CD4-positive, alpha-beta T cell treated with Interleukin-15 for 4 hours (primary cell): ENCODE measurements around the gene PSMD11.
"Not testable (repeated sequence)": the region's sequence is repeated elsewhere in the genome, so short reads cannot be mapped to it uniquely, and the experiment has no call there.

ENCODE experiments used
- DNase-seq: peaks from one replicate; pipeline ENCODE4 v3.0.0-alpha.2; 2020; ENCODE audit warnings: low spot score

PSMD11 gene

GRCh38 chr17:32444301-32445073 lies at the start of gene PSMD11:
Gene PSMD11, plus strand, starts transcription at chr17:32444510. Its CDS starts 14 bp downstream, at chr17:32444524.
- peak; percentile 98 for DNase-seq

- DNase-seq, result no peak
Observed at GRCh38 chr17:32396343-32396742, 48.0 kb upstream of the PSMD11 start.

- DNase-seq, result no peak
Observed at GRCh38 chr17:32398946-32399345, 45.4 kb upstream of the PSMD11 start.

- not testable (repeated sequence) for DNase-seq
Observed at GRCh38 chr17:32410085-32410484, 34.2 kb upstream of the PSMD11 start.

- no peak for DNase-seq
Observed at GRCh38 chr17:32426894-32427293, 17.4 kb upstream of the PSMD11 start.

GRCh38 chr17:32429598-32429997 lies 14.7 kb upstream of the PSMD11 start:
- DNase-seq, result no peak

- no peak for DNase-seq
Observed at GRCh38 chr17:32440722-32441121, 3.6 kb upstream of the PSMD11 start.

- DNase-seq, result no peak
Observed at GRCh38 chr17:32441886-32442285, 2.4 kb upstream of the PSMD11 start.

GRCh38 chr17:32443827-32444300 lies 446 bp upstream of the PSMD11 start:
- DNase-seq, result no peak

- no peak for DNase-seq
Observed at GRCh38 chr17:32445074-32445415, 735 bp downstream of the PSMD11 start.

- DNase-seq, result no peak
Observed at GRCh38 chr17:32445497-32445896, 1.2 kb downstream of the PSMD11 start.

- no peak for DNase-seq
Observed at GRCh38 chr17:32445971-32446370, 1.7 kb downstream of the PSMD11 start.

GRCh38 chr17:32446949-32447348 lies 2.6 kb downstream of the PSMD11 start:
- DNase-seq, result no peak

GRCh38 chr17:32449963-32450362 lies 5.7 kb downstream of the PSMD11 start:
- no peak for DNase-seq

GRCh38 chr17:32450379-32450778 lies 6.1 kb downstream of the PSMD11 start:
- DNase-seq, result not testable (repeated sequence)

GRCh38 chr17:32451879-32452278 lies 7.6 kb downstream of the PSMD11 start:
- no peak for DNase-seq

GRCh38 chr17:32452281-32452680 lies 8.0 kb downstream of the PSMD11 start:
- no peak for DNase-seq

- DNase-seq, result no peak
Observed at GRCh38 chr17:32453370-32453769, 9.1 kb downstream of the PSMD11 start.

- DNase-seq, result no peak
Observed at GRCh38 chr17:32458371-32458770, 14.1 kb downstream of the PSMD11 start.

- DNase-seq, result no peak
Observed at GRCh38 chr17:32460054-32460453, 15.7 kb downstream of the PSMD11 start.

GRCh38 chr17:32461498-32461852 lies 17.2 kb downstream of the PSMD11 start:
- DNase-seq, result no peak

- DNase-seq, result peak; percentile 71
Observed at GRCh38 chr17:32461853-32462617, 17.7 kb downstream of the PSMD11 start.

- no peak for DNase-seq
Observed at GRCh38 chr17:32463304-32463703, 19.0 kb downstream of the PSMD11 start.
